Hematopoietic multipotent progenitor cell treated with erythropoietin and hydrocortisone succinate and interleukin-3 and kit ligand, for 6 days (in vitro differentiated cells): ENCODE results near the gene C10orf95.
"Not testable (repeated sequence)": the region's sequence is repeated elsewhere in the genome, so short reads cannot be mapped to it uniquely, and the experiment has no call there.

Experiments used
- DNase-seq: peaks from one replicate; pipeline ENCODE4 v3.0.0-alpha.2; 2015

The C10orf95 gene

DNA sequence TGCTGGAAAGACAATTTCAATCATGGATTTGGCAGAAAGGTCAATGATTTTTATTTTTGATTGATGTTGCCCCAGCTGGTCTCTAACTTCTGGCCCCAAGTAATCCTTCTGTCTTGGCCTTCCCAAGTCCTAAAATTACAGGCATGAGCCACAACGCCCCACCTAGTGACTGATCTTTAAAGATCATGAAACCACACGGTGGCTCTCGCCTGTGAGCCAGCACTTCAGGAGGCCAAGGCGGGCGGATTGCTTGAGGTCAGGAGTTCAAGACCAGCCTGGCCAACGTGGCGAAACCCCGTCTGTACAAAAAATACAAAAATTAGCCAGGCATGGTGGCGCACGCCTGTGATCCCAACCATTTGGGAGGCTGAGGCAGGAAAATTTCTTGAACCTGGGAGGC is 12.6 kb upstream of the C10orf95 start:
- DNase-seq = no peak

DNA sequence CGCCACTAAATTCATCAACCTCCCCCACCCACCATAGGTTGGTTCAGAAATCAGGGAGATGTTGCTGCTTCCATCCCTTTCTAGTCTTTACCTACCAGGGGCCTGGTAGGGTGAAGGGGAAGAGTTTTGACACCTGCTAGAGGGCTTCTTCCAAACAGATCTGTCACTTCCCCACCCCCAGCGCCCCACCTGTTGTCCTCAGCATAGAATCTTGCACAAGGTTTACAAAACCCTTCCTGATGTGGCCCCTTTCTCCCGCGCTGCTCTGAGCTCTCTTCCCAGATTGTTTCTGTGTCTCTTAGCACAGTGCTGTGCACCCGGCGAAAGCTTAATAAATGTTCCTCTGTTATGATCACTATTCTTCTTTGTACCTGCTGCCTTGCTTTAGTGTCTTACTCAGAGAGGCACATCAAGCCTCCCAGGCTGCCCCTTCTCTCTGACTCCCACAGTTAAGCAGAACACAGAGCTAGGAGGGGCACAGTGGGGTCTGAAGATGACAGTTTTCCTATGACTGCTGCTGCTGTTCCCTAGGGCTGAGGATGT is 11.2 kb upstream of the C10orf95 start:
- DNase-seq = no peak

DNA sequence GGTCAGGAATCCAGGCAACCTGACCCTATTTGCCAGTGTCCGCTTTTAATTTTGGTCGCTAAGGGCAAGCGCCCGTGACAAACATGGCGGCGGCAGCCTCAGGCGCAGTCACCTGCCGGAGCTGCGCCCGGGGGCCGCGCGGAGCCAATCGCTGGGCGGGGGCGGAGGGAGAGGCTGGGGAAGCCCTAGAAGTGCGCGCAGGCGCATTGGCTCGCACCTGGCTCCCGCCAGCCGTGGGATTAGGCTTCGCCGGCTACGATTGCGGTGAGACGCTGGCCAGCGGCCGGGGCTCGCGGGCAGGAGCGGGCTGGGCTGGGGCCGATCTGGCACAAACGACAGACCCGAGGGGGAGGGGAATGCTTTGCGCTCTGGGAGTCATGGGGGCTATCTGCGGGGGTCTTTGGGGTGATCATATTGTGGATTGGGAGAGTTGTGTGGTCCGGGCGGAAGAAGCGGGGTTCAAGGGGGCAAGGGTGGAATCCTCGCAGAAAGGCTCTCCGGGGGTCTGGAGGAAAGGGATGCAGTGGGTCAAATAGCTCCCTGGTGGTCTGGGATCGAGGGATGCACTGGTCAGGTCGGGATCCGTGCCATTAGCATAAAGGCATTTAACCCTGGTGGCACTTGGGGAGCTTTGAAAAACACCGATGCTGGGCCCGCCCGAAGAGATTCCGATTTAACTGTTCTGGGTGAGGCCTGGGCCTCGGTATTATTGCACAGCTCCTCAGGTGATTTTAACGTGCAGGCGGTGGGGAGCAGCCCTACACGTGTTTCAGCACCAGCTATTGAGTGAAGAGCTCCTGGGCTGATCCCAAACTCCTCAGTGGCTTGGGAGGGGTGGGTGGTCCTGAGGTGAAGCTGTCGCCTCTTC is 10.1 kb upstream of the C10orf95 start:
- peak; percentile 97 for DNase-seq

DNA sequence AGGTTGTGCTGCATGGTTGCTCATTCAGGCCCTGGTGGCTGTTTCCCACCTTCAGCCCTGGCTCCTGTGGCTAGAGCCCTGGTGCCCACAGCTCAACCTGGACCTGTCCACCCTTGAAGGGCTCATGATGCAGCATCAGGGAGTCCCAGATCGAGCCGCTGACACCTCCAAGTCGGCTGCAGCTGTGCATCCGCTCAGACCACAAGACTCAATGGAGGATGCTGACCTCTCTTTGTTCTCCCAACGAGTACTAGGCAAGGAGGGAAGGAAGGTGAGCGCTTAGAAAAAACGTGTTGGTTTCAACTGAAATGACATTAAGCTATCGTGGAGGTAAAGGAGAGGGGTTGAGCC is 9.5 kb upstream of the C10orf95 start:
- no peak for DNase-seq

DNA sequence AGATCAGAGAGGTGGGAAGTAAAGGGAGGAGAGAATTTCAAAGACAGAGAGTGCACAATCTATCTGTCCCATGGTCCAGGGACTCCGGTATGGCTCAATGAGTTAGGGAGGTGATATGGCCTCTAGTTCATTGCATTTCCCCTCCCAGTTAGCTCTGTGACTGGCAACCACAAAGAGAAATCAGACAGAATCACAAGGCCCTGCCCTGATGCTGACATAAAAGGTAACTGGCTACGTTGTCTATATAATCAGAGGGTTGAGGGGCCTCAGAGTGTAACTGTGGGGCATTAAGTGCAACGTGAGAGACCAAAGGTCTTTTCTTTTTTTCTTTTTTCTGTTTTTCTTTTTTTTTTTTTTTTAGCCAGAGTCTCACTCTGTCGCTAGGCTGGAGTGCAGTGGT is 7.3 kb upstream of the C10orf95 start:
- no peak for DNase-seq

DNA sequence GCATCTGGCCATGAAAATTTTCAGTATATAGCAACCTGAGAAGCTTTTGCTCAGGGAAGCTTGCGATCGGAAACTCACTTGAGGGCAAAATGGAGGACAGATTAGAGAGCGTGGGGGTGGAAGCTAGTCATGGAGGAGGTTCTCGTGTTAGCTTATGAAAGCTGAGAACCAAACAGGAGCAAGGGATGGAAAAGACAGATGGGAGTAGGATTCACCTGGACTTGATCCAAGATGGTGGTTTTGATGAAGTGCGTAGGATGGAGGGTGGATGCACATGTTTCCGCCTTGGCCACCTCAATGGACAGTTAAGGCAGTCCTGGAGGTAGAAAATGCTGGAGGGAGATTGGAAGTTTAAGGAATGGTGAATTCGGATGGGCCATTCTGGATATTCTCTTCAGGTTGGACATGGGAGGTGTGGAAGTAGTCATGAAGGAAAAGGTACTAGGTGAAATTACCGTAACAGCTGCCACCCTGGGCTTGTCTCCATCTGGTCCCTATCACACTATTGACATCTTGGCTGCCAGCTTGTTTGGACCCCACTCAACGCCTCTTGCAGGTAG is 6.3 kb upstream of the C10orf95 start:
- DNase-seq = no peak

DNA sequence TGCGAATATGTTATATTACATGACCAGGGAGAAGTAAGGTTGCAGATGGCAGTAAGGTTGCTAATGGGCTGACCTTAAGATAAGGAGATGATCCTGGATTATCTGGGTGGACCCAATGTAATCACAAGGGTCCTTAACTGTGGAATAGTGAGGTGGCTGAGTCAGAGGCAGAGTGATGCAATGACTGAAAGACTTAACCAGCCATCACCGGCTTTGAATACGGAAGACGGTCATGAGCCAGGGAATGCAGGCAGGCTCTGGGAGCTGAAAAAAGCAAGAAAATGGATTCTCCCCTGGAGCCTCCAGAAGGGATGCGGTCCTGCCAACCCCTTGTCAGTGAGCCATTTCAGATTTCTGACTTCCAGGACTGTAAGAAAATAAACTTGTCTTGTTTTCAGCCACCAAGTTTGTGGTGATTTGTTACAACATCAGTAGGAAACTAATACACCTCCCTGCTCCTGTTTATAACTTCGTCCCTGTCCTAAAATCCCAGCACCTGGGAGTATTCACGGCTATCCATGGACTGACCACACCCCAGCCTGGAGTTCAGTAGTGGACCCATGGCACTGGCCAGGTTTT is 4.6 kb upstream of the C10orf95 start:
- DNase-seq = no peak

DNA sequence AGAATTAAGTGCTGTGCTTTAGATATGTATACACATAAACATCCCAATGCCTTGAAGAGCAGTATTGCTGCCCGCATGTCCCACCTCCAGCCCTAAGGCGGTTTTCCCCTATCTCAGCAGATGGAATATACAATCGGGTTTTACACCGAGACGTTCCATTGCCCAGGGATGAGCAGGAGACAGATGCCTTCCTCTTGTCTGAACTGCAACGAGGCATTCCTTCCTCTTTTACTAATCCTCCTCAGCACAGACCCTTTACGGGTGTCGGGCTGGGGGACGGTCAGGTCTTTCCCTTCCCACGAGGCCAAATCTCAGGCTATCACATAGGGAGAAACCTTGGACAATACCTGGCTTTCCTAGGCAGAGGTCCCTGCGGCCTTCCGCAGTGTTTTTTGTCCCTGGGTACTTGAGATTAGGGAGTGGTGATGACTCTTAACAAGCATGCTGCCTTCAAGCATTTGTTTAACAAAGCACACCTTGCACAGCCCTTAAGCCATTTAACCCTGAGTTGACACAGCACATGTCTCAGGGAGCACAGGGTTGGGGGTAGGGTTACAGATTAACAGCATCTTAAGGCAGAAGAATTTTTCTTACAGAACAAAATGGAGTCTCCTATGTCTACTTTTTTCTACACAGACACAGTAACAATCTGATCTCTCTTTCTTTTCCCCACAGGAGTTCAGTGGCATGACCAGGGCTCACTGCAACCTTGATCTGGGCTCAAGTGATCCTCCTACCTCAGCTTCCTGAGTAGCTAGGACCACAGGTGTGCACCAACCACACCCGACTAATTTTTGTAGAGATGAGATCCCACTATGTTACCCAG is 3.5 kb upstream of the C10orf95 start:
- not testable (repeated sequence) for DNase-seq

DNA sequence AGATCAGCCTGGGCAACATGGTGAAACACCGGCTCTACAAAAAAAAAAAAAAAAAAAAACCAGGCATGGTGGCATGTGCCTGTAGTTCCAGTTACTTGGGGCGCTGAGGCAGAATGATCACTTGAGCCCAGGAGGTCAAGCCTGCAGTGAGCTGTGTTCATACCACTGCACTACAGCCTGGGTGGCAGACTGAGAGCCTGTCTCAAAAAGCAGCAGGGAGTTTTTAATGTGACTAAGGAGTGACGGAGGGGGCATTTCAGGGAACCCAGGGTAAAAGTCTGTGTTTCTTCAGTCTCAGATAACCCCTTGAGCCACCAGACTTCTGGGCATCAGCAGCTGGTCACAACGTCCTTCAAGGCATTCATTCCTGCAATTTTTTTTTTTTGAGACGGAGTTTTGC is 2.2 kb upstream of the C10orf95 start:
- DNase-seq = no peak

DNA sequence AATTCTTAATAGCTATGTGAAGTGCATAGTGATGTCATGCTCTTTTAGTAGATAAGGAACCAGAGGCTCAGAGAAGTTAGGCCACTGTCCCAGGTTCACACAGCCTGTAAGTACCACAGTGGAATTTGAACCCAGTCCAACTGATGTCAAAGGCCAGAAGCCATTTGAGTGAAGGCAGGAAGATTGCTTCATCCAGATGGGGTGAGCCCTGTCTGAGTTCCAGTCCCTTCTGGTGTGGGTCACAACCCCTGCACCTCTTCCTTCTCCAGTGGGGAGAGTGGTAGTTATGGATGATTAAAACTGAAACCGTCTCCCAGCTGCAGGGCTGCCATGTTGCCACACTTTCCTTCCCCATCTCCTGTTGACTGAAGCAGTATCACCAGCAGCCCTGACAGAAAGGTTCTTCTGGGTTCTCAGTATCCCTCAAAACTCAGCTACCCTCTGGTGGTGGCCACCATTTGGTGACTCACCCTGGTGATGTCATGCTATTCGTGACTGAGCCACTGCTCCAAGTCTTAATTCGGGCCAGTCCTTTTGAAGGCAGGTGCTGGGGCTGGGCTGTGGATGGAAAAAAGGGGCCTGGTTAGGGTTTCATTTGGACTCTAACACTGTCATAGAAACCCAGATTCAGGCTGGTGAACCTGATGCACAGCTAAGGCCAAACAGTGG is 1.5 kb upstream of the C10orf95 start:
- DNase-seq = peak; percentile 49

DNA sequence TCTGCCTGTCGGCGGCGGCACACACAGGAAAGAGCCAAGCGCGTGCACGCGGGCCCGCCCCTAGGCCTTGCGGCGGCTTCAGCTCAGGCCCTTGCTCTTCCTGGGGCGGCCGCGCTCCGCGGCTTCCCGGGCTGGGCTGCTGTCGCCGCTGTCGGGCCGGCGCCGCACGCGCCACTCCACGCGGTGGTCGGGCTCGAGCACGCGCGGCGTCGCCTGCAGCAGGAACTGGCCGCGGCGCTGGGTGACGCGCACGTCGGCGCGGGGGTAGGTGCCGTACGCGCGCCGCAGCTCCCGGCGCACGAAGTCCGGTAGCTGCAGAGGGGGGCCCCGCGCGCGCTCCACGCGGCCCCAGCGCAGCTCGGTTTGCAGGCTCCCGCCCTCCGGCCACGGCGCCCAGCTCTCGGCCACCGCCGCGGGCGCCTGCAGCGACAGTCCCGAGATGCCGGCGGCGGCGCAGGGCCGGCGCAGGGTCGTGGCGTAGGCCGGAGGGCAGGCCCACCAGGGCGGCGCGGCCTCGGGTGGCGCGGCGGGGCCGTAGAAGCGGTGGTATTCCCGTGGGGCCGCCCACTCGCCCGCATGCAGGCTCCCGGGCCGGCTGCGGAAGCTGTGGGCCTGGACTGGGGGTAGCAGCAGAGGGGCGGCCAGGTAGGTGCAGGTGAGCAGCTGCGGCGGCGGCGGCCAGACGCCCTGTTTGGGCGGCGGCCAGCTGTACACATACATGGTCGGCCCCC is 804 bp downstream of the C10orf95 start:
- peak; percentile 89 for DNase-seq

DNA sequence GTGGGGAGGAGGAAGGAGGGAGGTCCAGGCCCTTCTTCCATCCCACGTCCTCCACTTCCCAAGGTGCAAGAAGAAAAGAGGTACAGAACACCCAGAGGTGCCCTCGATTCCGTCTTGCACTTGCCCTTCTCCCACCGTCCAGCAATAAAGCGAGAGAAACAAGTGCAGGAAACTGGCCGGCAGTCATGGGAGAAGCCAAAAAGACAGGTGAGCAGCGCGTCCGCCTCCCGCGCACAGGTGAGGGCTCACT is 1.3 kb downstream of the C10orf95 start:
- DNase-seq = no peak

DNA sequence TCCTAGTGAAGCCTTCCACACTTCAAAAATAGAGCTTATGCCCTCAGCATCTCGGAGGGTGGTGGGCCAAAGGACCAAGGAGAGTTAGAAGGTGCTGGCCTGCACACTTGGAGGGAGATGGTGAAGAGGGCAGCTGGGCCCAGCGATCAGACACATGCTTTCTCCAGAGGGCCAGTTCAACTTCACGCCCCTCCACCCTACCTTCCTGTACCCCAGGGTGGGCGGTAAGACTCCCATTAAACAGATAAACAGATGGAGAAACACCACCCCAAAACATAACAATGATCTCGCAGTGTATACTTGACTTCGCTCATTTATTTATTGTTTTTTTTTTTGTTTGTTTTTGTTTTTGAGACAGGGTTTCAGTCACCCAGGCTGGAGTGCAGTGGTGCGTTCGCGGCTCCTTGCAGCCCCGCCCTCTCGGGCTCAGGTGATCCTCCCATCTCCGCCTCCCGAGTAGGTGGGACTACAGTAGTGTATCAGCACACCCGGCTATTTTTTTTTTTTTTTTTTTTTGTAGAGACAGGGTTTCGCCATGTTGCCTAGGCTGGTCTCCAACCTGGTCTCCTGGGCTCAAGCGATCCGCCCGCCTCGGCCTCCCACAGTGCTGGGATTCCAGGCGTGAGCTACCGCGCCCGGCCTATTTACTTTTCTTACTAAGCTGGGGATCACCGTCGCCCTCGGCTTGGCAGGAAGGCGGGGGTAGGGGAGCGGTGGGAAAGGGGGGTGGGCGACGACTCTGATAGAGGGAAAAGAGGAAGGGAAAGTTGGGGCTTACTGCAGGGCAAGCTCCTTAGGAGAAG is 1.8 kb downstream of the C10orf95 start:
- DNase-seq = peak; percentile 95

DNA sequence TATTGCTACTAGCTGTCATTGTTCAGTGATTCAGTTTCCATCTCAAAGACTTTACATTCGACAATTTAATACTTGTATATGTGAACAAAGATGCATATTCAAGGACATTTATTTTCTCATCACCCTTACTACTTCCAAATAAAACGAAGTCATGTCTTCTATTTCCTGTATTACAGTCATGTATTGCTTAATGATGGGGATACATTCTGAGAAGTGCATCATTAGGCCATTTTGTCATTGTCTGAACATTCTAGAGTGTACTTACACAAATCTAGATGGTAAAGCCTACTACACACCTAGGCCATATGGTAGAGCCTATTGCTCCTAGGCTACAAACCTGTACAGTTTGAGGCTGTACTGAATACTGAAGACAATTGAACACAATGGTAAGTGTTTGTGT is 6.5 kb downstream of the C10orf95 start:
- DNase-seq = no peak

DNA sequence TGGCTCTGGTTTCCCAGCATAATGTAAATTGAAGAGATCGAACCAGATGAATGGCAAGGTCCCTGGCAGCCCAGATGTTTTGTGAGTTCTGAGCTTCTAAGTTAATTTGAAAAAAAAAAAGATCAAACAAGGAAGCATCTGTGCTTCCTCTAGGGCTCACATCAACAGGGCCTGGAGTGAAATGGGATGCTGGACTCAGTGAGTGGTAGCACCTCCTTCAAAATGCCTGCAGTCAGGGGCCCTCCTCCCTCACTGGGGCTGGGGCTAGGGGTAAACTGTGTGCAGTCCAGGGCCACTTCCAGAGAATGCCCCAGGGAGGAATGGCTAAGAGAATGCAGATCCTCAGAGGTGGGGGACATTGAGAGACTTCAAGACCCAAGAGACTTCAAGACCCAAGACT is 13.0 kb downstream of the C10orf95 start:
- DNase-seq = no peak

DNA sequence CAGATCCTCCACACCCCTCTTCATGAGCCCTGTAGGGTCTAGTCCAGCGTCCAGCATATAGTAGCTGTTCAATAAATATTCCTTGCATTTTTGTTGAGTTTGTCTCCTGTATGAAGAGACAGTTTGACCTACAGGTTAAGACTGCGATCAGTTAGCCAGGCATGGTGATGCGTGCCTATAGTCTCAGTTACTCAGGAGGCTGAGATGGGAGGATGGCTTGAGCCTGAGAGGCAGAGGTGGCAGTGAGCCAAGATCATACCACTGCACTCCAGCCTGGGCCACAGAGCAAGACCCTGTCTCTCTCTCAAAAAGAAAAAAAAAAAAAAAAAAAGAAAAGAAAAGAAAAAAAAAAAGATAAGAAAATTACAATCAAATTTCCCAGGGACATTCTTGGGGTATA is 13.8 kb downstream of the C10orf95 start:
- no peak for DNase-seq

DNA sequence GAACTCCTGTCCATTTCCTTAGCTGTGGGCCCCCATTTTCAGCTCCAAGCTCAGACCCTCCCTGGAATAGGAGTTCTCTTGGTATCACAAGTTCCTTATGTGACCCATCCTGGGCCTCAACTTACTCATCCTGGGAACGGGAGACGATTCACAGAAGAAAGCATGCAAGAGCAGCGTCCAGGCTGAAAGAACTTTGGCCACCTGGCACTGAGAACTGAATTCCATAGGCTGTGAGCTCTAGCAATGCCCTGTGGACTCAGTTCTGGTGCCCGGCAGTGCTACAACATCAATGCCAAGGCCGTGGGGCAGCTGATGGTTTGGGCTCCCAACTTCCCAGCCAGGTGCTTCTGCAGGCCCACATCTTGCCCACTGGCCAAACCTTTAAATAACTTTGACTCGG is 15.0 kb downstream of the C10orf95 start:
- no peak for DNase-seq

DNA sequence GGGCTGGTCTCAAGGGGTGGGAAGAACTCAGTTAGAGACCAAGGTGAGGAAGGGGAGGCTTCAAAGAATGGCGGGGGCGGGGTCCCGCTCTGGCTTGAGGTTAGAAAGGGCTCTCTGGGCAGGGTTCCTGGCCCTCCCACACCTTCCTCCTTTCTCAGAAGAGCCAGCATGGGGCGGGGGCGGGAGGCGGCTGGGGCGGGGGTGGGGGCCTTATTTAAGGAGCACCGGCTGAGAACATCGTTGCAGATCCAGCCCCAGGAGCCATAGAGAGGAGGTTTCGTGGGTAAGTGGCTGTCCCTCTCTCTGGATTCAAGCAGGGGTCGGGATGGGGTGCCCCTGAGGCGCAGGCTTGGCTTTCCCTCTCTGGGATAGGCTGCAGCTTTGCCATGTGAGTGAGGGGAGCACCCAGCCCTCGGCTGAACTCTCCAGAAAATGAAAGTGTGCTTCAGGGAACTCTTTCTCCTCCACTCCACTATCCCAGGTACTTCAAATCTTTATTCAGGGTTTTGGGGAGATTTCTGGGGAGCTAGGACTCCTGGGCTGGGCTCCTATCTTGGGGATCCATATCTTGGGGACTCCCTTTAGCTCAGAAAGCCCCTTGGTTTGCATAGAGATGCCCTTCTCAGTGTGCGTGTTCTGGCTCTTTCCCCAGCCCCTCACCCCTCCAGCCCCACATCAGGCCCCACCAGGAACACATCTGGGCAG is 15.7 kb downstream of the C10orf95 start:
- peak; percentile 77 for DNase-seq

DNA sequence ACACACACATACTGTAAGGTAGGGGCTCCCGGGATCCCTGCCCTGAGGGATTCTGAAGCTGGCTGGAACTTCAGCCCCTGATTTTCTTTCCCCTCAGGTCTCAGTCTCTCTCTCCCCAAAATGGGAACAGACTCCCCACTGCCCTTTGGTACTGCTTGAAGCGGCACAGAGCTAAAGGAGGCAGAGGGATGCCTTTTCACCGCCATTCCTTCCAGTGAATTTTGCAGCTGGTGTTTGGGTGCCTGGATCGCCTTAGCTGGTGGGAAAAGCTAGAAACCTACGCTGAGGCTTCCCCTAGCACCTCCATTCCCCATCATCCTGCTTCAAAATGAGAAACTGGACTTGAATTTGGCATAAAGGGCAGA is 16.2 kb downstream of the C10orf95 start:
- DNase-seq = no peak

DNA sequence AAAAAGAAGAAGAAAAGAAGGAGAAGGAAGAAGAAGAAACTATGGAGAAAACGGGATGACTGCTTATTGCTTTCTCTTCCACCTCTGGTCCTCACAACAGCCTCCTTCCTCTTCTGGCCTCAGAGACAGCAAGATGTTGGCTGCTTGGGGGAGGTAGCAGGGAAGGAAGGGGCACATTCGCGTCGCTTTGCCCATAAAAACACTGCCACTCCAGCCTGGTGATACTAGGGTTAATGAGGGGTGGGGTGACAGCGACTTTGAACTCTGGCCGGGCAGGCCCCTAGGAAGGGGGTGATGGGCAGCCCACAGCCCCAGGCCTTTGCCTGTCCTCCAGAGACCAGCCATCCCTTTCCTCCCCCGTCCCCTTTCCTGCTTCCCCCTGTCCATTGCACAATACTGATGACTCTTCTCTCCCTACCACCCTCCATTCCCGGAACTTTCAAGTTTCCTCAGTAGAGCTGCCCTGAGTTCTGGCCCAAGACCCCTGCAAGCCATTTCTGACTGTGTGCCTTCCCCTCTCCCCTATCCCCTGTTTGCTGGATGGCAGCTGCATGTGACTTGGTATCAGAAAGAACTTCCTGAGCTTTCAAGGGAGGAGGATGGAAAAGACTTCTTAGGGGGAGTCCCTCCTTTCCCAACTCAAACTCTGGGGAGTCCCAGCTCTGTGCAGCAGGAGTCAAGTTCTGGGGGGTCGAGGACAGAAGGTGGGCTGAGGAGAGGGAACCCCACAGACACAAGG is 16.8 kb downstream of the C10orf95 start:
- peak; percentile 50 for DNase-seq
